Retinal pigment epithelial cell (primary cell): ENCODE measurements around the gene WWC1.

Experiments used
- DNase-seq: peaks from one replicate; pipeline ENCODE4 v3.0.0-alpha.2; 2010; ENCODE audit warnings: low read depth
- H3K4me3 ChIP-seq: 2 replicates; pipeline ENCODE4 v1.5.1; 2011; ENCODE audit warnings: mild to moderate bottlenecking, low read length, control low read depth, moderate library complexity
- CTCF ChIP-seq: conservative IDR thresholded peaks from 2 replicates; pipeline ENCODE4 v1.5.1; 2011; ENCODE audit warnings: low read depth, low read length, control low read depth, inconsistent platforms

WWC1 gene

GRCh38 chr5:168342985-168343384 is 51.5 kb downstream of the WWC1 start:
- TF ChIP-seq CTCF: no peak
- DNase-seq: no peak
- no peak overlapping the region for H3K4me3 ChIP-seq

- no peak for TF ChIP-seq CTCF
- DNase-seq: no peak
- H3K4me3 ChIP-seq: no peak overlapping the region
Measured at GRCh38 chr5:168346417-168346816, 55.0 kb downstream of the WWC1 start.

GRCh38 chr5:168347368-168348083 is 56.1 kb downstream of the WWC1 start:
- no peak for TF ChIP-seq CTCF
- no peak overlapping the region for H3K4me3 ChIP-seq
- no peak for DNase-seq

GRCh38 chr5:168348084-168348414 is 56.6 kb downstream of the WWC1 start:
- TF ChIP-seq CTCF: no peak
- H3K4me3 ChIP-seq: no peak overlapping the region
- no peak for DNase-seq

- TF ChIP-seq CTCF: no peak
- H3K4me3 ChIP-seq: no peak overlapping the region
- no peak for DNase-seq
Measured at GRCh38 chr5:168350315-168350714, 58.9 kb downstream of the WWC1 start.

- no peak for DNase-seq
- TF ChIP-seq CTCF: no peak
- H3K4me3 ChIP-seq: no peak overlapping the region
Measured at GRCh38 chr5:168353216-168353957, 61.9 kb downstream of the WWC1 start.

- no peak for TF ChIP-seq CTCF
- no peak overlapping the region for H3K4me3 ChIP-seq
- DNase-seq: no peak
Measured at GRCh38 chr5:168354397-168354796, 63.0 kb downstream of the WWC1 start.
